Lung (tissue), 12 donors: Measurements from ENCODE around the gene SEMA3A. TPM values are rescaled to one million over a fixed set of nuclear protein-coding genes. Genes with fewer than 3 reads are reported as not detected.

ENCODE experiments used
- ATAC-seq: fragments of 200-7000 bp; cut with Tn5 transposase; one replicate; pipeline ENCODE4 v1.9.1; 2020; ENCODE audit warnings: moderate number of reproducible peaks; ENCODE audit not compliant: insufficient read depth, low FRiP score
- DNase-seq, 3 donors: peaks; one replicate each; pipeline ENCODE4 v3.0.0-alpha.2; 2013 to 2017
- H3K27ac ChIP-seq, 2 donors: one replicate each; pipeline ENCODE4 v1.5.1; 2013; ENCODE audit warnings: mild to moderate bottlenecking in 2 of 2, moderate library complexity in 2 of 2, control low read depth in 1 of 2, inconsistent platforms in 1 of 2, low read depth in 1 of 2, low read length in 1 of 2
- H3K27me3 ChIP-seq, 3 donors: one replicate each; pipeline ENCODE4 v1.5.1; 2013; ENCODE audit warnings: low read length in 2 of 3; ENCODE audit not compliant: control insufficient read depth in 3 of 3, insufficient read depth in 3 of 3
- H3K36me3 ChIP-seq, 4 donors: one replicate each; pipeline ENCODE4 v1.5.1; 2013; ENCODE audit warnings: low read length in 4 of 4, mild to moderate bottlenecking in 1 of 4, moderate library complexity in 1 of 4; ENCODE audit not compliant: control insufficient read depth in 4 of 4, insufficient read depth in 4 of 4
- H3K4me1 ChIP-seq, 5 donors: one replicate each; pipeline ENCODE4 v1.5.1; 2013; ENCODE audit warnings: low read length in 5 of 5, mild to moderate bottlenecking in 2 of 5, moderate library complexity in 1 of 5; ENCODE audit not compliant: control insufficient read depth in 5 of 5, insufficient read depth in 5 of 5
- H3K4me3 ChIP-seq: one replicate; pipeline ENCODE4 v1.5.1; 2013; ENCODE audit warnings: mild to moderate bottlenecking, control low read depth, moderate library complexity
- H3K9ac ChIP-seq, 2 donors: one replicate each; pipeline ENCODE4 v1.5.1; 2013; ENCODE audit warnings: low read length in 2 of 2, control low read depth in 1 of 2; ENCODE audit not compliant: insufficient read depth in 1 of 2
- H3K9me3 ChIP-seq, 4 donors: one replicate each; pipeline ENCODE4 v1.5.1; 2013; ENCODE audit warnings: low read length in 3 of 4, mild to moderate bottlenecking in 1 of 4, moderate library complexity in 1 of 4; ENCODE audit not compliant: control insufficient read depth in 4 of 4, insufficient read depth in 3 of 4
- WGBS, 2 donors: extraction: QIAGEN DNeasy Blood & Tissue Kit; methylation state at CpG; one replicate each; pipeline ENCODE4 v1.1.7; 2013; 5-methylcytosine and 5-hydroxymethylcytosine counted together
- polyA plus RNA-seq, 2 donors: library from polyadenylated mRNA; stranded (reverse); fragments of 200-250 nt; gene quantifications; one replicate each; pipeline ENCODE4 v1.2.1, GENCODE V29; 2013
- total RNA-seq, 2 donors: library from RNA; depleted of rRNA in 1 of 2; stranded (reverse); fragments of >200 nt in 1 of 2; gene quantifications; one replicate each; pipeline ENCODE4 v1.2.1, GENCODE V29; 2014 to 2021
- TF ChIP-seq, protein P1 (sequence below): IDR thresholded peaks from 2 replicates; pipeline ENCODE4 v1.5.1; 2012; ENCODE audit warnings: mild to moderate bottlenecking; ENCODE audit errors: control extremely low read depth, extremely low read depth
- donor health status: control.
- donor health status: control.
- donor health status: Bipolar disorder and iron deficiency.
- donor health status: healthy.
- donor health status: DM: yes; HTN: yes; CAD: no.

SEMA3A gene
- total and polyA plus RNA-seq, 4 donors, result 0.79 to 21.4 (median 5.5) TPM

DNA sequence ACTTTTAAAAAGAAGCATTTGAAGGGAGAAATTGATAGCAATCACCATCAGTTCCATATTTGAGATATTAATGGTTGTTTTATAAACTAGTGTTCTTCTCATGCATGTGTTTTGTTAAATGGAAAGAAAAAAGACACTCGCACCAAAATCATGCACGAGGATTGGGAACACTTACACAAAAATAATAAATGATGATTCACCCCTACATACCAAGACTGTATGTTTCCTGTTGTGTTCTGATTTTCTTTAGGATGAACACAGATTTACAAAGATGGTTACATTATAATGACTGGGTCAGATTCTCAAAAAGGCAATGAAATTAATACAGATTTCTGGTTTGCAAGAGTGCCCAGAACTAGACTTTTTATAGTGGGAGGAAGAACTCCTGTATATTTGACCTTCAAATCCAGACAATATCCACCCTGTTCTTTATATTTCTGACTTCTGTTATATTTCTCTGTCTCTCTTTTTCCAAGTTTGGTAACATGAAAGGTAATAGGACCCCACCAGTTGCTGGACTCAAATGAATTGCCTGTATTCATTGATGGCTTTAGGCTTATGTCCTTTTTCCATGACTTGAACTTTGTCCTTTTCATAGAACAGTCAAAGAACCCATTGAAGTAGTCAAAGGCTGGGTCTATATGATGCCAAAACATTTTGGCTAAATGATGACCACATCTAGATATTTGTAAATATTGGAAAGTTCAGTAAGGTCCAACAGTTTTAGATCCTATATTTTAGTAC is 54.4 kb downstream of the SEMA3A start:
- Histone ChIP-seq H3K36me3 (no peaks in the 10 kb centered on the region), H3K27ac (no peak overlapping the region), H3K4me3 (no peak overlapping the region), H3K9ac (no peak overlapping the region), H3K27me3 (no peaks in the 10 kb centered on the region), H3K4me1 (peaks cover 0 to 23% (median 0%) of the 10 kb centered on the region in 5 donors), H3K9me3 (no peaks in the 10 kb centered on the region)
- ATAC-seq (no peak), DNase-seq (no peak)
- TF ChIP-seq, protein P1, sequence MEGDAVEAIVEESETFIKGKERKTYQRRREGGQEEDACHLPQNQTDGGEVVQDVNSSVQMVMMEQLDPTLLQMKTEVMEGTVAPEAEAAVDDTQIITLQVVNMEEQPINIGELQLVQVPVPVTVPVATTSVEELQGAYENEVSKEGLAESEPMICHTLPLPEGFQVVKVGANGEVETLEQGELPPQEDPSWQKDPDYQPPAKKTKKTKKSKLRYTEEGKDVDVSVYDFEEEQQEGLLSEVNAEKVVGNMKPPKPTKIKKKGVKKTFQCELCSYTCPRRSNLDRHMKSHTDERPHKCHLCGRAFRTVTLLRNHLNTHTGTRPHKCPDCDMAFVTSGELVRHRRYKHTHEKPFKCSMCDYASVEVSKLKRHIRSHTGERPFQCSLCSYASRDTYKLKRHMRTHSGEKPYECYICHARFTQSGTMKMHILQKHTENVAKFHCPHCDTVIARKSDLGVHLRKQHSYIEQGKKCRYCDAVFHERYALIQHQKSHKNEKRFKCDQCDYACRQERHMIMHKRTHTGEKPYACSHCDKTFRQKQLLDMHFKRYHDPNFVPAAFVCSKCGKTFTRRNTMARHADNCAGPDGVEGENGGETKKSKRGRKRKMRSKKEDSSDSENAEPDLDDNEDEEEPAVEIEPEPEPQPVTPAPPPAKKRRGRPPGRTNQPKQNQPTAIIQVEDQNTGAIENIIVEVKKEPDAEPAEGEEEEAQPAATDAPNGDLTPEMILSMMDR, result no peak
- WGBS, 2 donors, result 87 to 89% methylated on average over 2 of the region's 2 CpGs

DNA sequence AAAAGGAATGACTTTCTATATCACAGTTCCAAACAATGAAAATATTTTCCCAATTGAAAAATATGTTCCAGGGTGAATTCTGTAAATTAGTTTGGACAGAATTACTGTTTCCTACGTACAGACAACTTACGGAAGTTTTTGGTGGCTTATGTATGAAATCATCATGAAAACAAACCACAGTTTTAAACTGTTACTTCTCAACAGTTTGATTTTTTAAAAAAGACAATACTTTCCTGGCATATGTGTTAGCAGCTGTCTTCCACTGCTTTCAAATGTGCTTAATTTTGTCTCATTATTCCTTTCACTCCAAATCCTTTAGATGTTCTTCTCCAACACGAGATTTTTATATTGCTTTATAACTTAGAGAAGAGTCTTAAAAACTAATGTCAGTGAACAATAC is 56.2 kb downstream of the SEMA3A start:
- WGBS, 2 donors, result 75 to 79% methylated on average over 3 of the region's 3 CpGs
- ATAC-seq (no peak), DNase-seq (no peak)
- TF ChIP-seq, protein P1, result no peak
- Histone ChIP-seq H3K27ac (no peak overlapping the region), H3K36me3 (peaks cover 0 to 7% (median 1%) of the 10 kb centered on the region in 4 donors), H3K9me3 (no peaks in the 10 kb centered on the region), H3K9ac (no peak overlapping the region), H3K4me1 (peaks cover 0 to 23% (median 0%) of the 10 kb centered on the region in 5 donors), H3K4me3 (no peak overlapping the region), H3K27me3 (no peaks in the 10 kb centered on the region)

DNA sequence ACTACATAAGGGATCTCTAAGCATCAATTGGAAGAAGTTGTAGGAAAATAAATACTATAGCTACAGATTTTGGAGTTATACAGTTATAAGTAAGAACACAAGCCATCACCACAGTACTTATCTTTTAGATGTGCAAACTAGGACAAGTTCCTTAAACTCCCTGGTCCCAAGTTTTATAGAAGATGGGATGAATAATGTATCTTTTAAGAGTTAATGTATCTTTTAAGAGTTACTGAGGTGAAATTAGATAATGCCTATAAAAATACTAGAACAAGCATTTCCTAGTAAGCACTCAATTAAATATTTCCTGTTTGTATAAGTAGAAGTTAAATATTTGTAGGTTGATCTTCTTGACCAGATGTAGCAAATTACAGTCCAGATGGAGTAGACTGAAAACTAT is 56.8 kb downstream of the SEMA3A start:
- TF ChIP-seq, protein P1, result no peak
- Histone ChIP-seq H3K27ac (no peak overlapping the region), H3K4me1 (peaks cover 0 to 22% (median 0%) of the 10 kb centered on the region in 5 donors), H3K36me3 (peaks cover 0 to 7% (median 1%) of the 10 kb centered on the region in 4 donors), H3K27me3 (no peaks in the 10 kb centered on the region), H3K4me3 (no peak overlapping the region), H3K9ac (no peak overlapping the region), H3K9me3 (no peaks in the 10 kb centered on the region)
- no peak for ATAC-seq
- no peak for DNase-seq

DNA sequence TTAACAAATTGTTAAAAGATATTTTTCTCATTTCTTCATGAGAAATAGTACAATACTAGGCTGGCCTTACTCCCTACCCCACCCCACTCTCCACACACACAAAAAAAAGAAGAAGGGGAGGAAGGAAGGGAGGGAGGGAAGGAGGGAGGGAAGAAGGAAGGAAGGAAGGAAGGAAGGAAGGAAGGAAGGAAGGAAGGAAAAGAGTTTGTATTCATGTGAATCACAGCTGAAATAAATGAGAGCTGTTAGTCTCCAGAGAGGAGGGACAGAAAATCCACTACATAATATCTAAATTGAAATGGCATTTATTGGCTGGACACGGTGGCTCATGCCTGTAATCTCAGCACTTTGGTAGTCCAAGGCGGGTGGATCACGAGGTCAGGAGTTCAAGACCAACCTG is 57.8 kb downstream of the SEMA3A start:
- no peak for ATAC-seq
- WGBS, 2 donors, result 95 to 99% methylated on average over 3 of the region's 3 CpGs
- Histone ChIP-seq H3K9me3 (no peaks in the 10 kb centered on the region), H3K9ac (no peak overlapping the region), H3K4me3 (no peak overlapping the region), H3K27me3 (no peaks in the 10 kb centered on the region), H3K27ac (no peak overlapping the region), H3K36me3 (peaks cover 0 to 7% (median 1%) of the 10 kb centered on the region in 4 donors), H3K4me1 (peaks cover 0 to 15% (median 0%) of the 10 kb centered on the region in 5 donors)
- DNase-seq, result no peak
- TF ChIP-seq, protein P1, result no peak
